Pulmonary artery endothelial cell (primary cell): ENCODE data around the gene TGIF2. TPM values are rescaled to one million over a fixed set of nuclear protein-coding genes. Genes with fewer than 3 reads are reported as not detected.

Source experiments
- total RNA-seq: library from RNA; depleted of rRNA; stranded (reverse); fragments of >200 nt; gene quantifications from 2 replicates; pipeline ENCODE4 v1.2.3, GENCODE V29; 2014

The TGIF2 gene
- total RNA-seq, 1 donor from 2014 or later, result 20.9 TPM

Other genes with a start within 250 kb of the TGIF2 start
- gene MYL9, start 32.1 kb upstream of the TGIF2 start, total RNA-seq, result 1.3 and 2.0 TPM in 2 replicates
- gene RAB5IF, start 32.2 kb downstream of the TGIF2 start, total RNA-seq, result 88.5 and 137 TPM in 2 replicates
- gene SLA2, start 72.6 kb downstream of the TGIF2 start, total RNA-seq, result not detected in 2 replicates
- gene NDRG3, start 172.5 kb downstream of the TGIF2 start, total RNA-seq, result 18.2 and 21.4 TPM in 2 replicates
- gene DSN1, start 200.2 kb downstream of the TGIF2 start, total RNA-seq, result 20.6 and 32.2 TPM in 2 replicates